Erythroblast (primary cell): ENCODE data around the gene LYPD6B.

ENCODE experiments used
- GATA1 ChIP-seq: IDR thresholded peaks from 2 replicates; pipeline ENCODE4 v1.6.1; 2011; ENCODE audit warnings: low read depth, mild to moderate bottlenecking, control low read depth, low read length, moderate library complexity
- POLR2A ChIP-seq: IDR thresholded peaks from 2 replicates; pipeline ENCODE4 v1.6.1; 2011; ENCODE audit warnings: mild to moderate bottlenecking, low read length

- TF ChIP-seq POLR2A (no peak), GATA1 (no peak)
These were observed 15.4 kb upstream of the LYPD6B start for GRCh38 chr2:149023091-149023490.
